H9 (cell line): ENCODE results near the gene GJB4. TPM values are rescaled to one million over a fixed set of nuclear protein-coding genes. Genes with fewer than 3 reads are reported as not detected.

Experiments used
- DNase-seq: peaks from one replicate; pipeline ENCODE4 v3.0.0-alpha.2; 2017
- H2AFZ ChIP-seq: one replicate; pipeline ENCODE4 v1.6.1; 2013; ENCODE audit warnings: mild to moderate bottlenecking, low read length, control low read depth, moderate library complexity
- H2AK5ac ChIP-seq: 2 replicates; pipeline ENCODE4 v1.6.1; 2013; ENCODE audit warnings: low read length, control low read depth, mixed read lengths; ENCODE audit not compliant: insufficient read length
- H2BK120ac ChIP-seq: one replicate; pipeline ENCODE4 v1.6.1; 2013; ENCODE audit warnings: low read depth, mild to moderate bottlenecking, low read length, control low read depth, inconsistent platforms; ENCODE audit not compliant: poor library complexity, severe bottlenecking
- H2BK12ac ChIP-seq: 2 replicates; pipeline ENCODE4 v1.6.1; 2013; ENCODE audit warnings: low read length, control low read depth, mixed read lengths, low read depth; ENCODE audit not compliant: insufficient read length
- H2BK15ac ChIP-seq: 2 replicates; pipeline ENCODE4 v1.6.1; 2013; ENCODE audit warnings: low read depth, low read length, control low read depth
- H2BK20ac ChIP-seq: one replicate; pipeline ENCODE4 v1.6.1; 2013; ENCODE audit warnings: low read depth, mild to moderate bottlenecking, low read length, control low read depth, inconsistent platforms; ENCODE audit not compliant: poor library complexity, severe bottlenecking
- H2BK5ac ChIP-seq: 2 replicates; pipeline ENCODE4 v1.6.1; 2013; ENCODE audit warnings: low read length, control low read depth, mixed read lengths; ENCODE audit not compliant: insufficient read length
- H3K14ac ChIP-seq: 2 replicates; pipeline ENCODE4 v1.6.1; 2013; ENCODE audit warnings: low read length, control low read depth; ENCODE audit not compliant: insufficient read depth
- H3K18ac ChIP-seq: 2 replicates; pipeline ENCODE4 v1.6.1; 2013; ENCODE audit warnings: low read depth, mild to moderate bottlenecking, mixed read lengths, low read length, control low read depth; ENCODE audit not compliant: insufficient read length
- H3K23ac ChIP-seq: 2 replicates; pipeline ENCODE4 v1.6.1; 2013; ENCODE audit warnings: low read length, control low read depth, mixed read lengths, low read depth; ENCODE audit not compliant: insufficient read length
- H3K23me2 ChIP-seq: 2 replicates; pipeline ENCODE4 v1.6.1; 2013; ENCODE audit warnings: low read depth, mild to moderate bottlenecking, mixed read lengths, low read length, control low read depth; ENCODE audit not compliant: insufficient read length, poor library complexity, severe bottlenecking
- H3K27ac ChIP-seq: 2 replicates; pipeline ENCODE4 v1.5.1; 2013; ENCODE audit warnings: low read length, control low read depth, mixed read lengths, low read depth; ENCODE audit not compliant: insufficient read length
- H3K27me3 ChIP-seq: 2 replicates; pipeline ENCODE4 v1.6.1; 2013; ENCODE audit warnings: low read length, control low read depth, inconsistent platforms; ENCODE audit not compliant: insufficient read depth
- H3K4ac ChIP-seq: 2 replicates; pipeline ENCODE4 v1.6.1; 2013; ENCODE audit warnings: low read depth, mild to moderate bottlenecking, control low read depth, inconsistent platforms, low read length, moderate library complexity
- H3K4me1 ChIP-seq: 2 replicates; pipeline ENCODE4 v1.6.1; 2013; ENCODE audit warnings: low read length, control low read depth, inconsistent platforms; ENCODE audit not compliant: insufficient read depth
- H3K4me2 ChIP-seq: 2 replicates; pipeline ENCODE4 v1.6.1; 2013; ENCODE audit warnings: low read length, control low read depth, mixed read lengths; ENCODE audit not compliant: insufficient read length, insufficient read depth
- H3K56ac ChIP-seq: 2 replicates; pipeline ENCODE4 v1.6.1; 2013; ENCODE audit warnings: low read depth, mild to moderate bottlenecking, mixed read lengths, low read length, control low read depth; ENCODE audit not compliant: insufficient read length
- H3K79me1 ChIP-seq: 2 replicates; pipeline ENCODE4 v1.6.1; 2013; ENCODE audit warnings: low read depth, mild to moderate bottlenecking, moderate library complexity, low read length, control low read depth, inconsistent platforms; ENCODE audit not compliant: insufficient read depth, poor library complexity, severe bottlenecking
- H3K79me2 ChIP-seq: 2 replicates; pipeline ENCODE4 v1.6.1; 2013; ENCODE audit warnings: low read length, control low read depth, inconsistent platforms; ENCODE audit not compliant: insufficient read depth
- H3K9ac ChIP-seq: 2 replicates; pipeline ENCODE4 v1.6.1; 2013; ENCODE audit warnings: low read length, control low read depth, mixed read lengths; ENCODE audit not compliant: insufficient read length; ENCODE audit errors: extremely low read depth
- H3K9me3 ChIP-seq: one replicate; pipeline ENCODE4 v1.6.1; 2013; ENCODE audit warnings: low read depth, low read length, inconsistent platforms; ENCODE audit not compliant: control insufficient read depth
- H3T11ph ChIP-seq: one replicate; pipeline ENCODE4 v1.6.1; 2013; ENCODE audit warnings: mild to moderate bottlenecking, low read length, control low read depth, inconsistent platforms
- H4K20me1 ChIP-seq: one replicate; pipeline ENCODE4 v1.6.1; 2013; ENCODE audit not compliant: control insufficient read depth, insufficient read length, insufficient read depth
- H4K5ac ChIP-seq: 2 replicates; pipeline ENCODE4 v1.6.1; 2013; ENCODE audit warnings: low read depth, mild to moderate bottlenecking, mixed read lengths, low read length, control low read depth; ENCODE audit not compliant: insufficient read length
- H4K8ac ChIP-seq: replicated peaks from 2 replicates; pipeline ENCODE4 v1.6.1; 2013; ENCODE audit warnings: low read length, control low read depth, mixed read lengths, low read depth; ENCODE audit not compliant: insufficient read length
- H4K91ac ChIP-seq: 2 replicates; pipeline ENCODE4 v1.6.1; 2013; ENCODE audit warnings: low read depth, mild to moderate bottlenecking, moderate library complexity, mixed read lengths, low read length, control low read depth; ENCODE audit not compliant: insufficient read length
- H3K27ac Mint-ChIP-seq, 3 experiments: 2 replicates in 2 of 3; 3 replicates in 1 of 3; pipeline ENCODE4 v1.8.0; 2020 to 2021; ENCODE audit warnings: mixed read lengths in 3 of 3, mild to moderate bottlenecking in 1 of 3, moderate library complexity in 1 of 3
- H3K27me3 Mint-ChIP-seq: 2 replicates; pipeline ENCODE4 v1.8.0; 2021; ENCODE audit warnings: low read depth, mild to moderate bottlenecking, moderate library complexity, mixed read lengths
- H3K36me3 Mint-ChIP-seq, 3 experiments: 2 replicates in 2 of 3; 3 replicates in 1 of 3; pipeline ENCODE4 v1.8.0; 2020 to 2021; ENCODE audit warnings: low read depth in 3 of 3, mixed read lengths in 3 of 3; ENCODE audit not compliant: insufficient read depth in 1 of 3
- H3K4me1 Mint-ChIP-seq, 2 experiments: 2 replicates each; pipeline ENCODE4 v1.8.0; 2020; ENCODE audit warnings: mixed read lengths in 2 of 2
- H3K4me3 Mint-ChIP-seq, 2 experiments: 2 replicates in 1 of 2; 3 replicates in 1 of 2; pipeline ENCODE4 v1.8.0; 2020 to 2021; ENCODE audit warnings: mild to moderate bottlenecking in 2 of 2, mixed read lengths in 2 of 2, moderate library complexity in 1 of 2
- H3K9me3 Mint-ChIP-seq, 2 experiments: 2 replicates in 1 of 2; 3 replicates in 1 of 2; pipeline ENCODE4 v1.8.0; 2020; ENCODE audit warnings: mild to moderate bottlenecking in 2 of 2, mixed read lengths in 2 of 2, moderate library complexity in 1 of 2
- WGBS: extraction: QIAGEN DNeasy Blood & Tissue Kit; methylation state at CpG from one replicate; pipeline ENCODE4 v1.1.7; 2013; ENCODE audit warnings: missing lambda C conversion rate, low lambda C conversion rate, mixed read lengths; ENCODE audit not compliant: insufficient read length; ENCODE audit errors: extremely low coverage; 5-methylcytosine and 5-hydroxymethylcytosine counted together
- total RNA-seq: library from RNA; stranded (reverse); gene quantifications from 2 replicates; pipeline ENCODE4 v1.2.1, GENCODE V29; 2021
- TF ChIP-seq, protein P1 (sequence below): fragments of 200-600 bp; sonication (generic); conservative IDR thresholded peaks from 3 replicates; pipeline ENCODE4 v1.8.0; 2021; ENCODE audit warnings: antibody characterized with exemption, mild to moderate bottlenecking

GJB4 gene
- total RNA-seq, 1 experiment from 2014 or later: not detected

DNA sequence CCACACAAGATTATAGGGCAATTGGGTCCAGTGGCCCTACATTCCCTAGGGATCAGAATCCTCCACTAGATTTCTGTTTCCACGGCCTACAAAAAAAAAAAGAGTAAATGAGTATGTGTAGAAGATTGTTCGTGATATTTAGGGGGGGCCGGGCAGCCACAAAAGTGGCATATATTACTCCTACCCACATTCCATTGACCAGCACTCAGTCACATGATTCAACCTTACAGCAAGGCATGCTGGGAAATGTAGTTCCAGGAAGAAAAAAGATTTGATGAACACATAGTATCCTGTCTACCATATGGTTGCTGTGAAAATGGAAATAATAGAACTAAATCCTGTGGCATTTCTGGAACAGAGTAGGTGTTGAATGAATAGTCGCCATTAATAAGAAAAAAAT, 48.1 kb upstream of the GJB4 start:
- H4K91ac ChIP-seq: no peak overlapping the region
- Mint-ChIP-seq H3K4me3 (no peak overlapping the region), H3K27ac (no peak overlapping the region), H3K4me1 (peaks cover 0 to 3% of the 10 kb centered on the region in 2 experiments; a peak in 1 of 4 replicates), H3K9me3 (no peaks in the 10 kb centered on the region), H3K27me3 (peaks cover 13% of the 10 kb centered on the region), H3K36me3 (no peaks in the 10 kb centered on the region; a peak in 1 of 7 replicates)
- no peak overlapping the region for H2BK120ac ChIP-seq
- H3K23me2 ChIP-seq: no peaks in the 10 kb centered on the region
- no peak overlapping the region for H3K4me2 ChIP-seq
- no peak overlapping the region for H3K9ac ChIP-seq
- no peak overlapping the region for H3K23ac ChIP-seq
- H3T11ph ChIP-seq: no peak overlapping the region
- no CpG with 5 or more reads among the region's 4 CpGs for WGBS
- no peak overlapping the region for H3K18ac ChIP-seq
- H3K4ac ChIP-seq: no peak overlapping the region
- no peak overlapping the region for H2BK5ac ChIP-seq
- no peak overlapping the region for H2BK15ac ChIP-seq
- H3K14ac ChIP-seq: no peak overlapping the region
- DNase-seq: no peak
- H4K8ac ChIP-seq: no peak overlapping the region
- no peaks in the 10 kb centered on the region for H4K20me1 ChIP-seq
- no peak overlapping the region for H4K5ac ChIP-seq
- no peak overlapping the region for H2BK20ac ChIP-seq
- H3K27ac ChIP-seq: no peak overlapping the region
- H3K56ac ChIP-seq: no peak overlapping the region
- no peaks in the 10 kb centered on the region for H3K4me1 ChIP-seq
- H2AK5ac ChIP-seq: no peak overlapping the region
- H3K79me1 ChIP-seq: no peaks in the 10 kb centered on the region
- H2BK12ac ChIP-seq: no peak overlapping the region
- H3K79me2 ChIP-seq: no peaks in the 10 kb centered on the region
- no peak overlapping the region for H2AFZ ChIP-seq
- no peaks in the 10 kb centered on the region; the same call in 1 of the 2 replicates for H3K27me3 ChIP-seq
- H3K9me3 ChIP-seq: no peaks in the 10 kb centered on the region
- TF ChIP-seq, protein P1, sequence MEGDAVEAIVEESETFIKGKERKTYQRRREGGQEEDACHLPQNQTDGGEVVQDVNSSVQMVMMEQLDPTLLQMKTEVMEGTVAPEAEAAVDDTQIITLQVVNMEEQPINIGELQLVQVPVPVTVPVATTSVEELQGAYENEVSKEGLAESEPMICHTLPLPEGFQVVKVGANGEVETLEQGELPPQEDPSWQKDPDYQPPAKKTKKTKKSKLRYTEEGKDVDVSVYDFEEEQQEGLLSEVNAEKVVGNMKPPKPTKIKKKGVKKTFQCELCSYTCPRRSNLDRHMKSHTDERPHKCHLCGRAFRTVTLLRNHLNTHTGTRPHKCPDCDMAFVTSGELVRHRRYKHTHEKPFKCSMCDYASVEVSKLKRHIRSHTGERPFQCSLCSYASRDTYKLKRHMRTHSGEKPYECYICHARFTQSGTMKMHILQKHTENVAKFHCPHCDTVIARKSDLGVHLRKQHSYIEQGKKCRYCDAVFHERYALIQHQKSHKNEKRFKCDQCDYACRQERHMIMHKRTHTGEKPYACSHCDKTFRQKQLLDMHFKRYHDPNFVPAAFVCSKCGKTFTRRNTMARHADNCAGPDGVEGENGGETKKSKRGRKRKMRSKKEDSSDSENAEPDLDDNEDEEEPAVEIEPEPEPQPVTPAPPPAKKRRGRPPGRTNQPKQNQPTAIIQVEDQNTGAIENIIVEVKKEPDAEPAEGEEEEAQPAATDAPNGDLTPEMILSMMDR: no peak
